A673 (cell line): ENCODE measurements around the gene COL5A2. TPM values are rescaled to one million over a fixed set of nuclear protein-coding genes. Genes with fewer than 3 reads are reported as not detected.

Source experiments
- BruUV-seq: library from RNA; stranded (reverse); fragments of 400-500 nt; replicated peaks from 2 replicates; lab custom pipeline; 2021; lab: Mats Ljungman, UMichigan
- CTCF ChIA-PET: fragments of 300-600 bp; sonication (Branson Sonifier 250); formaldehyde crosslinking; loops from one replicate; lab custom pipeline; 2022; ENCODE audit warnings: antibody characterized with exemption; lab: Charles Lee
- POLR2A ChIA-PET: fragments of 300-600 bp; sonication (Branson Sonifier 250); formaldehyde crosslinking; loops from one replicate; lab custom pipeline; 2022; ENCODE audit warnings: antibody characterized with exemption; ENCODE audit not compliant: low non-redundant PET; lab: Charles Lee
- DNase-seq: peaks from one replicate; pipeline ENCODE4 v3.0.0-alpha.2; 2015; ENCODE audit warnings: low spot score
- H3K27ac ChIP-seq: fragments of 200-600 bp; sonication (generic); 2 replicates; pipeline ENCODE4 v1.5.1; 2016; ENCODE audit warnings: mixed run types, low read depth, mild to moderate bottlenecking, mixed read lengths, antibody characterized with exemption, low read length; ENCODE audit not compliant: poor library complexity, severe bottlenecking
- H3K27me3 ChIP-seq: fragments of 200-600 bp; sonication (generic); replicated peaks from 2 replicates; pipeline ENCODE4 v1.6.1; 2017; ENCODE audit warnings: mixed run types, low read depth, mild to moderate bottlenecking, mixed read lengths, antibody characterized with exemption, low read length; ENCODE audit not compliant: insufficient read depth, poor library complexity
- H3K36me3 ChIP-seq: fragments of 200-600 bp; sonication (generic); 2 replicates; pipeline ENCODE4 v1.6.1; 2016; ENCODE audit warnings: mixed run types, mild to moderate bottlenecking, mixed read lengths, antibody characterized with exemption, low read length; ENCODE audit not compliant: insufficient read depth, poor library complexity, severe bottlenecking
- H3K4me1 ChIP-seq: fragments of 200-600 bp; sonication (generic); 2 replicates; pipeline ENCODE4 v1.6.1; 2017; ENCODE audit warnings: mixed run types, mild to moderate bottlenecking, mixed read lengths, antibody characterized with exemption, low read length; ENCODE audit not compliant: insufficient read depth, poor library complexity, severe bottlenecking
- H3K4me3 ChIP-seq: fragments of 200-600 bp; sonication (generic); 2 replicates; pipeline ENCODE4 v1.5.1; 2016; ENCODE audit warnings: low read depth, mixed run types, mild to moderate bottlenecking, mixed read lengths, low read length; ENCODE audit not compliant: poor library complexity, severe bottlenecking
- H3K9me3 ChIP-seq: fragments of 200-600 bp; sonication (generic); 2 replicates; pipeline ENCODE4 v1.6.1; 2016; ENCODE audit warnings: mixed run types, low read depth, mild to moderate bottlenecking, mixed read lengths, antibody characterized with exemption, low read length; ENCODE audit not compliant: poor library complexity, severe bottlenecking
- CTCF ChIP-seq: fragments of 300-800, 200-600 bp; sonication (generic); conservative IDR thresholded peaks from 2 replicates; pipeline ENCODE4 v1.5.1; 2017; ENCODE audit warnings: low read depth, mild to moderate bottlenecking, antibody characterized with exemption, low read length, moderate library complexity, mixed read lengths
- EZH2 ChIP-seq: fragments of 200-600 bp; sonication (generic); IDR thresholded peaks from 2 replicates; pipeline ENCODE4 v1.6.1; 2017; ENCODE audit warnings: borderline replicate concordance, low read depth, mild to moderate bottlenecking, mixed read lengths, antibody characterized with exemption, low read length; ENCODE audit not compliant: poor library complexity, severe bottlenecking
- intact Hi-C: fragments of 100-400 bp; cut with micrococcal nuclease; formaldehyde crosslinking; loops from one replicate; pipeline ENCODE4 v1.10.0; 2022; ENCODE audit not compliant: unreplicated experiment
- total RNA-seq: library from RNA; stranded (reverse); gene quantifications from 2 replicates; pipeline ENCODE4 v1.2.3, GENCODE V29; 2021

The COL5A2 gene
- total RNA-seq, 1 experiment from 2014 or later: 92.2 TPM

GRCh38 chr2:189163889-189164288, 15.7 kb downstream of the COL5A2 start:
- Histone ChIP-seq H3K4me3 (no peak overlapping the region), H3K27me3 (no peaks in the 10 kb centered on the region), H3K27ac (peak overlapping the region; percentile 39), H3K4me1 (peaks cover 33% of the 10 kb centered on the region), H3K36me3 (no peaks in the 10 kb centered on the region), H3K9me3 (no peaks in the 10 kb centered on the region)
- ChIA-PET POLR2A (interaction anchor here (0.7 kb wide), 1 partner anchor 16 kb away, joined by 3 read pairs; the partner anchor contains the start of gene COL5A2), CTCF (no interaction called here)
- DNase-seq: no peak
- TF ChIP-seq EZH2 (no peak), CTCF (no peak)
- BruUV-seq: no TSS peak
- intact Hi-C loops: no loop called here

- H3K4me3 ChIP-seq: no peak overlapping the region
- intact Hi-C loops: no loop called here
- ChIA-PET CTCF (no interaction called here), POLR2A (no interaction called here)
- no TSS peak for BruUV-seq
- no peaks in the 10 kb centered on the region for H3K36me3 ChIP-seq
- no peak overlapping the region for H3K27ac ChIP-seq
- H3K9me3 ChIP-seq: no peaks in the 10 kb centered on the region
- H3K27me3 ChIP-seq: no peaks in the 10 kb centered on the region
- peaks cover 27% of the 10 kb centered on the region for H3K4me1 ChIP-seq
- no peak for TF ChIP-seq CTCF
- TF ChIP-seq EZH2: no peak
- DNase-seq: no peak
Observed at GRCh38 chr2:189162566-189162965, 17.0 kb downstream of the COL5A2 start.

- Histone ChIP-seq H3K4me1 (peaks cover 31% of the 10 kb centered on the region), H3K36me3 (no peaks in the 10 kb centered on the region), H3K4me3 (no peak overlapping the region), H3K9me3 (no peaks in the 10 kb centered on the region), H3K27ac (no peak overlapping the region), H3K27me3 (no peaks in the 10 kb centered on the region)
- DNase-seq: no peak
- POLR2A ChIA-PET: no interaction called here
- intact Hi-C loops: no loop called here
- TF ChIP-seq EZH2 (no peak), CTCF (no peak)
- no TSS peak for BruUV-seq
- CTCF ChIA-PET: no interaction called here
Observed at GRCh38 chr2:189161894-189162293, 17.7 kb downstream of the COL5A2 start.
